Measurements from ENCODE around the gene MCF2L.

The MCF2L gene

GRCh38 chr13:113042456-113042855 lies 73.4 kb downstream of the MCF2L start:
- H3K4me1 ChIP-seq (ENCODE audit: insufficient read depth, low read length) = no peaks in the 10 kb centered on the region
- WGBS = 93% methylated on average over 20 of the region's 20 CpGs
- no peak overlapping the region for H3K4me3 ChIP-seq (ENCODE audit: low read length)
- H3K36me3 ChIP-seq (ENCODE audit: insufficient read depth, low read length) = peaks cover 4% of the 10 kb centered on the region; the same call in 1 of the 2 replicates
- H3K9me3 ChIP-seq (ENCODE audit: insufficient read depth, low read depth, low read length) = no peaks in the 10 kb centered on the region; the same call in 1 of the 2 replicates
- H3K27ac ChIP-seq (ENCODE audit: low read depth, low read length) = no peak overlapping the region
- no peaks in the 10 kb centered on the region for H3K27me3 ChIP-seq (ENCODE audit: insufficient read depth, low read length)
- no peak overlapping the region for H3K9ac ChIP-seq (ENCODE audit: low read depth, low read length)

- no peak overlapping the region for H3K27ac ChIP-seq (ENCODE audit: low read depth, low read length)
- no peak overlapping the region for H3K4me3 ChIP-seq (ENCODE audit: low read length)
- 94% methylated on average over 20 of the region's 20 CpGs for WGBS
- H3K9ac ChIP-seq (ENCODE audit: low read depth, low read length) = no peak overlapping the region
- H3K9me3 ChIP-seq (ENCODE audit: insufficient read depth, low read depth, low read length) = no peaks in the 10 kb centered on the region
- H3K27me3 ChIP-seq (ENCODE audit: insufficient read depth, low read length) = no peaks in the 10 kb centered on the region
- no peaks in the 10 kb centered on the region for H3K4me1 ChIP-seq (ENCODE audit: insufficient read depth, low read length)
- H3K36me3 ChIP-seq (ENCODE audit: insufficient read depth, low read length) = peaks cover 4% of the 10 kb centered on the region; the same call in 1 of the 2 replicates
These were observed 74.1 kb downstream of the MCF2L start for GRCh38 chr13:113043001-113043630.

- Histone ChIP-seq H3K4me3 (ENCODE audit: low read length) (no peak overlapping the region), H3K27ac (ENCODE audit: low read depth, low read length) (no peak overlapping the region), H3K9me3 (ENCODE audit: insufficient read depth, low read depth, low read length) (no peaks in the 10 kb centered on the region), H3K4me1 (ENCODE audit: insufficient read depth, low read length) (no peaks in the 10 kb centered on the region), H3K9ac (ENCODE audit: low read depth, low read length) (no peak overlapping the region), H3K27me3 (ENCODE audit: insufficient read depth, low read length) (no peaks in the 10 kb centered on the region), H3K36me3 (ENCODE audit: insufficient read depth, low read length) (peaks cover 4% of the 10 kb centered on the region; the same call in 1 of the 2 replicates)
- 90% methylated on average over 14 of the region's 14 CpGs for WGBS
These were observed 74.9 kb downstream of the MCF2L start for GRCh38 chr13:113043931-113044330.

- Histone ChIP-seq H3K9me3 (ENCODE audit: insufficient read depth, low read depth, low read length) (no peaks in the 10 kb centered on the region), H3K27ac (ENCODE audit: low read depth, low read length) (no peak overlapping the region), H3K36me3 (ENCODE audit: insufficient read depth, low read length) (peaks cover 4% of the 10 kb centered on the region; the same call in 1 of the 2 replicates), H3K9ac (ENCODE audit: low read depth, low read length) (no peak overlapping the region), H3K4me3 (ENCODE audit: low read length) (no peak overlapping the region), H3K27me3 (ENCODE audit: insufficient read depth, low read length) (no peaks in the 10 kb centered on the region), H3K4me1 (ENCODE audit: insufficient read depth, low read length) (no peaks in the 10 kb centered on the region)
- WGBS = 93% methylated on average over 27 of the region's 27 CpGs
These were observed 75.5 kb downstream of the MCF2L start for GRCh38 chr13:113044391-113045114.

- WGBS = 95% methylated on average over 32 of the region's 32 CpGs
- no peak overlapping the region for H3K27ac ChIP-seq (ENCODE audit: low read depth, low read length)
These were observed 76.5 kb downstream of the MCF2L start for GRCh38 chr13:113045251-113046127.

GRCh38 chr13:113046128-113046882 lies 77.3 kb downstream of the MCF2L start:
- H3K4me3 ChIP-seq (ENCODE audit: low read length) = no peak overlapping the region
- WGBS = 96% methylated on average over 30 of the region's 30 CpGs
- H3K27me3 ChIP-seq (ENCODE audit: insufficient read depth, low read length) = peaks cover 6% of the 10 kb centered on the region; the same call in 1 of the 2 replicates
- no peak overlapping the region for H3K9ac ChIP-seq (ENCODE audit: low read depth, low read length)
- peaks cover 4% of the 10 kb centered on the region; the same call in 1 of the 2 replicates for H3K36me3 ChIP-seq (ENCODE audit: insufficient read depth, low read length)
- H3K9me3 ChIP-seq (ENCODE audit: insufficient read depth, low read depth, low read length) = no peaks in the 10 kb centered on the region
- H3K4me1 ChIP-seq (ENCODE audit: insufficient read depth, low read length) = no peaks in the 10 kb centered on the region
- no peak overlapping the region for H3K27ac ChIP-seq (ENCODE audit: low read depth, low read length)

More at GRCh38 chr13:113045251-113046127, 76.5 kb downstream of the MCF2L start:
- Histone ChIP-seq H3K27me3 (ENCODE audit: insufficient read depth, low read length) (no peaks in the 10 kb centered on the region), H3K9me3 (ENCODE audit: insufficient read depth, low read depth, low read length) (no peaks in the 10 kb centered on the region), H3K9ac (ENCODE audit: low read depth, low read length) (no peak overlapping the region), H3K4me1 (ENCODE audit: insufficient read depth, low read length) (no peaks in the 10 kb centered on the region), H3K36me3 (ENCODE audit: insufficient read depth, low read length) (peaks cover 4% of the 10 kb centered on the region; the same call in 1 of the 2 replicates), H3K4me3 (ENCODE audit: low read length) (no peak overlapping the region)

- H3K4me3 ChIP-seq (ENCODE audit: low read length) = no peak overlapping the region
- H3K27me3 ChIP-seq (ENCODE audit: insufficient read depth, low read length) = peaks cover 6% of the 10 kb centered on the region; the same call in 1 of the 2 replicates
- H3K27ac ChIP-seq (ENCODE audit: low read depth, low read length) = no peak overlapping the region
- H3K9me3 ChIP-seq (ENCODE audit: insufficient read depth, low read depth, low read length) = no peaks in the 10 kb centered on the region
- H3K4me1 ChIP-seq (ENCODE audit: insufficient read depth, low read length) = no peaks in the 10 kb centered on the region
- WGBS = 87% methylated on average over 13 of the region's 13 CpGs
- H3K9ac ChIP-seq (ENCODE audit: low read depth, low read length) = no peak overlapping the region
- peaks cover 4% of the 10 kb centered on the region; the same call in 1 of the 2 replicates for H3K36me3 ChIP-seq (ENCODE audit: insufficient read depth, low read length)
These were observed 77.8 kb downstream of the MCF2L start for GRCh38 chr13:113046883-113047244.

- H3K9ac ChIP-seq (ENCODE audit: low read depth, low read length) = no peak overlapping the region
- H3K27me3 ChIP-seq (ENCODE audit: insufficient read depth, low read length) = peaks cover 6% of the 10 kb centered on the region; the same call in 1 of the 2 replicates
- H3K36me3 ChIP-seq (ENCODE audit: insufficient read depth, low read length) = peaks cover 5% of the 10 kb centered on the region; the same call in 1 of the 2 replicates
- H3K4me1 ChIP-seq (ENCODE audit: insufficient read depth, low read length) = no peaks in the 10 kb centered on the region
- no peaks in the 10 kb centered on the region for H3K9me3 ChIP-seq (ENCODE audit: insufficient read depth, low read depth, low read length)
- WGBS = 96% methylated on average over 31 of the region's 31 CpGs
- no peak overlapping the region for H3K27ac ChIP-seq (ENCODE audit: low read depth, low read length)
- H3K4me3 ChIP-seq (ENCODE audit: low read length) = no peak overlapping the region
These were observed 78.6 kb downstream of the MCF2L start for GRCh38 chr13:113047587-113047986.

GRCh38 chr13:113048766-113049165 lies 79.8 kb downstream of the MCF2L start:
- 69% methylated on average over 7 of the region's 7 CpGs for WGBS
- Histone ChIP-seq H3K36me3 (ENCODE audit: insufficient read depth, low read length) (peaks cover 7% of the 10 kb centered on the region; the same call in 1 of the 2 replicates), H3K27me3 (ENCODE audit: insufficient read depth, low read length) (peaks cover 6% of the 10 kb centered on the region; the same call in 1 of the 2 replicates)

GRCh38 chr13:113049521-113049941 lies 80.5 kb downstream of the MCF2L start:
- no peak overlapping the region for H3K27ac ChIP-seq (ENCODE audit: low read depth, low read length)
- no peaks in the 10 kb centered on the region for H3K4me1 ChIP-seq (ENCODE audit: insufficient read depth, low read length)
- H3K4me3 ChIP-seq (ENCODE audit: low read length) = no peak overlapping the region
- no peaks in the 10 kb centered on the region for H3K9me3 ChIP-seq (ENCODE audit: insufficient read depth, low read depth, low read length)
- no peak overlapping the region for H3K9ac ChIP-seq (ENCODE audit: low read depth, low read length)
- 95% methylated on average over 13 of the region's 13 CpGs for WGBS
- peaks cover 7% of the 10 kb centered on the region; the same call in 1 of the 2 replicates for H3K36me3 ChIP-seq (ENCODE audit: insufficient read depth, low read length)
- peaks cover 6% of the 10 kb centered on the region; the same call in 1 of the 2 replicates for H3K27me3 ChIP-seq (ENCODE audit: insufficient read depth, low read length)

More at GRCh38 chr13:113048766-113049165, 79.8 kb downstream of the MCF2L start:
- Histone ChIP-seq H3K4me1 (ENCODE audit: insufficient read depth, low read length) (no peaks in the 10 kb centered on the region), H3K9me3 (ENCODE audit: insufficient read depth, low read depth, low read length) (no peaks in the 10 kb centered on the region), H3K27ac (ENCODE audit: low read depth, low read length) (no peak overlapping the region), H3K4me3 (ENCODE audit: low read length) (no peak overlapping the region), H3K9ac (ENCODE audit: low read depth, low read length) (no peak overlapping the region)
